Measurements from ENCODE around the gene MAP3K10. TPM values are rescaled to one million over a fixed set of nuclear protein-coding genes. Genes with fewer than 3 reads are reported as not detected.

Gene MAP3K10
- polyA plus RNA-seq, 1 donor from 2014 or later, result 18.3 TPM

DNA sequence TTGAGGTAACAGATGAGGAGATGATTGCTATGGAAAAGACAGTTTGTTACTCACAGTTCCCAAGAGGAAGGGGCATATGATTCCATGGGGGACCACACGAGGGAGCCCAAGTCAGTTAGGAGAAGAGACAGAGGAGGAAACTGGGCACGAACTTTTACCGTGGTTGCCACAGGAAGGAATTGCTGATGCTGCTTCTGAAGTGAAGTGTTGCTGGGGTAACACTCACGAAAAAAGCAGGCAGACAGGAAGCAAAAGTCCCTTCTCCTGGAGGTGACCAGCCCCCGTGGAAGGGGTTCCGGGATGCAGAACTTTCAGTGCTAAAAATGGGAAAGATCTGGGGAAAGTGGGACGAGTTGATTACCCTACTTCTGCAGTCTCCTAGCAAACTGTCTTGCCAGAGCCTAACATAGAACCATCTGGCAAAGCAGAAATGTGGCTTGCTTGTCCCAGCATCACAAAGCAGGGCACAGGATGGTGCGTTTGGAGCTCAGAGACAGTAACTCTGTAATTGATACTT lies 35.4 kb upstream of the MAP3K10 start:
- Histone ChIP-seq H3K4me3 (ENCODE audit: low read length) (no peak overlapping the region), H3K4me2 (ENCODE audit: low read length) (no peak overlapping the region), H3K9me2 (ENCODE audit: insufficient read depth, low read length) (no peaks in the 10 kb centered on the region), H3K27me3 (ENCODE audit: insufficient read depth, low read depth, low read length) (no peaks in the 10 kb centered on the region), H3K36me3 (ENCODE audit: insufficient read depth, low read length) (no peaks in the 10 kb centered on the region), H4K20me1 (ENCODE audit: insufficient read depth) (no peaks in the 10 kb centered on the region), H2AFZ (ENCODE audit: low read depth, low read length) (no peak overlapping the region), H3F3A (ENCODE audit: insufficient read depth, low read length, poor library complexity, severe bottlenecking) (no peaks in the 10 kb centered on the region), H3K9me3 (ENCODE audit: low read length) (no peaks in the 10 kb centered on the region), H3K79me2 (replicated peaks; ENCODE audit: insufficient read depth, low read length) (no peaks in the 10 kb centered on the region), H3K9ac (ENCODE audit: low read length) (no peak overlapping the region), H3K27ac (ENCODE audit: low read length) (no peak overlapping the region)
- no peak for TF ChIP-seq POLR2AphosphoS5 (IDR thresholded peaks at IDR 0.05)
- no peak for TF ChIP-seq EP300 (conservative IDR thresholded peaks at IDR 0.05; ENCODE audit: poor library complexity, severe bottlenecking)
- no peak for TF ChIP-seq CTCF (IDR thresholded peaks at IDR 0.05; ENCODE audit: poor library complexity, severe bottlenecking)
- TF ChIP-seq RAD21 (conservative IDR thresholded peaks at IDR 0.05), result no peak
- no peak for TF ChIP-seq EZH2 (IDR thresholded peaks at IDR 0.05; ENCODE audit: borderline replicate concordance, insufficient read depth, low read length, poor library complexity, severe bottlenecking)
- no peak for TF ChIP-seq SMC3 (conservative IDR thresholded peaks at IDR 0.05; ENCODE audit: poor library complexity)
- TF ChIP-seq MXI1 (conservative IDR thresholded peaks at IDR 0.05; ENCODE audit: poor library complexity, severe bottlenecking), result no peak
- TF ChIP-seq, protein P1, sequence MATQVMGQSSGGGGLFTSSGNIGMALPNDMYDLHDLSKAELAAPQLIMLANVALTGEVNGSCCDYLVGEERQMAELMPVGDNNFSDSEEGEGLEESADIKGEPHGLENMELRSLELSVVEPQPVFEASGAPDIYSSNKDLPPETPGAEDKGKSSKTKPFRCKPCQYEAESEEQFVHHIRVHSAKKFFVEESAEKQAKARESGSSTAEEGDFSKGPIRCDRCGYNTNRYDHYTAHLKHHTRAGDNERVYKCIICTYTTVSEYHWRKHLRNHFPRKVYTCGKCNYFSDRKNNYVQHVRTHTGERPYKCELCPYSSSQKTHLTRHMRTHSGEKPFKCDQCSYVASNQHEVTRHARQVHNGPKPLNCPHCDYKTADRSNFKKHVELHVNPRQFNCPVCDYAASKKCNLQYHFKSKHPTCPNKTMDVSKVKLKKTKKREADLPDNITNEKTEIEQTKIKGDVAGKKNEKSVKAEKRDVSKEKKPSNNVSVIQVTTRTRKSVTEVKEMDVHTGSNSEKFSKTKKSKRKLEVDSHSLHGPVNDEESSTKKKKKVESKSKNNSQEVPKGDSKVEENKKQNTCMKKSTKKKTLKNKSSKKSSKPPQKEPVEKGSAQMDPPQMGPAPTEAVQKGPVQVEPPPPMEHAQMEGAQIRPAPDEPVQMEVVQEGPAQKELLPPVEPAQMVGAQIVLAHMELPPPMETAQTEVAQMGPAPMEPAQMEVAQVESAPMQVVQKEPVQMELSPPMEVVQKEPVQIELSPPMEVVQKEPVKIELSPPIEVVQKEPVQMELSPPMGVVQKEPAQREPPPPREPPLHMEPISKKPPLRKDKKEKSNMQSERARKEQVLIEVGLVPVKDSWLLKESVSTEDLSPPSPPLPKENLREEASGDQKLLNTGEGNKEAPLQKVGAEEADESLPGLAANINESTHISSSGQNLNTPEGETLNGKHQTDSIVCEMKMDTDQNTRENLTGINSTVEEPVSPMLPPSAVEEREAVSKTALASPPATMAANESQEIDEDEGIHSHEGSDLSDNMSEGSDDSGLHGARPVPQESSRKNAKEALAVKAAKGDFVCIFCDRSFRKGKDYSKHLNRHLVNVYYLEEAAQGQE (IDR thresholded peaks at IDR 0.05; ENCODE audit: borderline replicate concordance), result no peak
- no peak for TF ChIP-seq TAF1 (IDR thresholded peaks at IDR 0.05; ENCODE audit: low read depth)

DNA sequence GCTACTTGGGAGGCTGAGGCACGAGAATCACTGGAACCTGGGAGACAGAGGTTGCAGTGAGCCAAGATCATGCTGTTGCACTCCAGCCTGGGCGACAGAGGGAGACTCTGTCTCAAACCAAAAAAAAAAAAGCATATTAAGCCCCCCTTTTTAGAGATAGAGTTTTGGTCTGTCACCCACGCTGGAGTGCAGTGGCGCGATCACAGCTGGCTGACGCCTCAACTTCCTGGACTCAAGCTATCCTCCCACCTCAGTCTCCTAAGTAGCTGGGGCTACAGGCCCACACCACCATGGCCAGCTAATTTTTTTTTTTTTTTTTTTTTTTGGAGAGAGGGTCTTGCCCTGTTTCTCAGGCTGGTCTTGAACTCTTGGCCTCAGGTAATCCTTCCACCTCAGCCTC lies 34.2 kb upstream of the MAP3K10 start:
- Histone ChIP-seq H3K79me2 (replicated peaks; ENCODE audit: insufficient read depth, low read length) (no peaks in the 10 kb centered on the region), H2AFZ (ENCODE audit: low read depth, low read length) (no peak overlapping the region), H3K27me3 (ENCODE audit: insufficient read depth, low read depth, low read length) (no peaks in the 10 kb centered on the region), H3K9me2 (ENCODE audit: insufficient read depth, low read length) (no peaks in the 10 kb centered on the region), H3K4me3 (ENCODE audit: low read length) (no peak overlapping the region), H3K36me3 (ENCODE audit: insufficient read depth, low read length) (no peaks in the 10 kb centered on the region), H3K9ac (ENCODE audit: low read length) (no peak overlapping the region), H4K20me1 (ENCODE audit: insufficient read depth) (no peaks in the 10 kb centered on the region), H3F3A (ENCODE audit: insufficient read depth, low read length, poor library complexity, severe bottlenecking) (no peaks in the 10 kb centered on the region), H3K27ac (ENCODE audit: low read length) (no peak overlapping the region), H3K9me3 (ENCODE audit: low read length) (no peaks in the 10 kb centered on the region), H3K4me2 (ENCODE audit: low read length) (no peak overlapping the region)
- TF ChIP-seq MXI1 (conservative IDR thresholded peaks at IDR 0.05; ENCODE audit: poor library complexity, severe bottlenecking) (no peak), EZH2 (IDR thresholded peaks at IDR 0.05; ENCODE audit: borderline replicate concordance, insufficient read depth, low read length, poor library complexity, severe bottlenecking) (no peak), EP300 (conservative IDR thresholded peaks at IDR 0.05; ENCODE audit: poor library complexity, severe bottlenecking) (no peak), RAD21 (conservative IDR thresholded peaks at IDR 0.05) (no peak), CTCF (IDR thresholded peaks at IDR 0.05; ENCODE audit: poor library complexity, severe bottlenecking) (no peak), SMC3 (conservative IDR thresholded peaks at IDR 0.05; ENCODE audit: poor library complexity) (no peak), TAF1 (IDR thresholded peaks at IDR 0.05; ENCODE audit: low read depth) (no peak)
- TF ChIP-seq, protein P1 (IDR thresholded peaks at IDR 0.05; ENCODE audit: borderline replicate concordance), result no peak

Measured in neural cell (in vitro differentiated cells).